HG02610 (cell line): ENCODE data around the gene HAUS3.

ENCODE experiments used
- ATAC-seq: cut with Tn5 transposase; IDR thresholded peaks from one replicate; pipeline ENCODE4 v1.9.1; 2021; ENCODE audit warnings: mild to moderate bottlenecking, moderate library complexity; ENCODE audit not compliant: unreplicated experiment

Gene HAUS3

DNA sequence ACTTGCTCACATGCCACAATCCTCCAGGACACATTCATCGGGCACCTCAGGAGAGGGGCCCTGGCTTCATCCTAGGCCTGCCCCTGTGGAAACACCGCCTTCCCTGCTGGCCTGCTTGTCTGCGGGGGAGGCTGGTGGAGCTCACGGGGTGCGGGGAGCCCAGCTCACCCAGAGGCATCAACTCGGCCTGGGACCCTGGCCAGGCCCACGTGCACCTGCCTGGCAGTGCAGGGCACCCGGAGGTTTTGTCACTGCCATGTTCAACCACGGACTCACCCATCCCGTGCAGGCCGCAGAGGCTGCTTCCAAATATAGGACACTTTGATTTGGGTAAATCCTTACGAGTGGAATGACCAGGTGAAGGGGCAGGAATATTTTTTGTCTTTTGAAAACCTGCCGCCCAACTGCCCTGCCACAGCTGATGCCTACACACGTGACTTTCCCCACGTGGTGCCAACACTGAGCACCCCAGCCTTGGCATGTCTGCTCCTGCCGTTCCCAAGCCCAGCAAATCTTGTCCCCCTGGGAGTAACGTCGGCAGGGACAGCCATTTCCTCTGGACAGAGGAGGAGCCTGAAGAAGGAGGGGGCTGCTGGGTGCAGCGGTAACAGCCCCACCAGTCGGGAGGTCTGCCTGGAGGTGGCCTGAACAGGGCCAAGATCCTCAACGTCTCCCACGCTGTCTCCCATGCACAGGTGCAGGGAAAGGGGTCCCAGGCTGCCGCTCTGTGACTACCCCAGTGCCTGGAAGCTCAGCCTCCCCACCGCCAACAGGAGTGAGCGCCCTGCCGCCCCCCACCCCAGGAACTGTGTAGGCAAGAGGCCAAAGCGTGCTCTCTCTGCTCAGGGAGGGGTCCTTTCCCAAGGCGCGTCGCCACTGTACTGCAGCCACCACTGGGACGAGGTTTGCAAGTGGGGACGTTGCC, 11.5 kb upstream of the HAUS3 start:
- ATAC-seq: no peak

DNA sequence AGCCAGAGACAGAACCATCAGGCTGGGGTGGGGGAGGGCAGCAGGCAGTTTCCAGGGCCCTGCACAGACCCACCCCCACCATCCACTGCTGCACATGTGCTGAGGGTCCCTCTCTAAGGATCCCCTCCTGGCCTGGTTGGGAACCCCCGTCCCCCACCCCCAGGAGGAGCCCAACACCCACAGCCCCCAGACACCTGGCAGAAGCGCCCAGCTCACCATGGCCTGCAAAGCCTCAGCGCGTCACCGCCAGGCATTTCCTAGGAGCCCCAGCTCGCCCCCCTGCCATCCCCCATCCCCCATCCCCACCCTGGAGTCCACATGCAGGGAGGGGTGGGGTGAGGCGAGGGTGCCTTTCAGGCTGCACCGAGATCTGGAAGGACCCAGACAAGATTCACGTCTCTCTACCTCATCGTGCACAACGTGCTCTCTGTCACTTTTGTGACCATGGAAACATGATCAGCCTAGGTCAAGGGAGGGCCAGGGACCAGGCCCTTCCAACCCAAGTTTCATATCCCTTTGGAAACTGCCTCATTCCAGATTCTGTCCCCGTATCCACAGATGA, 10.7 kb upstream of the HAUS3 start:
- ATAC-seq: no peak

DNA sequence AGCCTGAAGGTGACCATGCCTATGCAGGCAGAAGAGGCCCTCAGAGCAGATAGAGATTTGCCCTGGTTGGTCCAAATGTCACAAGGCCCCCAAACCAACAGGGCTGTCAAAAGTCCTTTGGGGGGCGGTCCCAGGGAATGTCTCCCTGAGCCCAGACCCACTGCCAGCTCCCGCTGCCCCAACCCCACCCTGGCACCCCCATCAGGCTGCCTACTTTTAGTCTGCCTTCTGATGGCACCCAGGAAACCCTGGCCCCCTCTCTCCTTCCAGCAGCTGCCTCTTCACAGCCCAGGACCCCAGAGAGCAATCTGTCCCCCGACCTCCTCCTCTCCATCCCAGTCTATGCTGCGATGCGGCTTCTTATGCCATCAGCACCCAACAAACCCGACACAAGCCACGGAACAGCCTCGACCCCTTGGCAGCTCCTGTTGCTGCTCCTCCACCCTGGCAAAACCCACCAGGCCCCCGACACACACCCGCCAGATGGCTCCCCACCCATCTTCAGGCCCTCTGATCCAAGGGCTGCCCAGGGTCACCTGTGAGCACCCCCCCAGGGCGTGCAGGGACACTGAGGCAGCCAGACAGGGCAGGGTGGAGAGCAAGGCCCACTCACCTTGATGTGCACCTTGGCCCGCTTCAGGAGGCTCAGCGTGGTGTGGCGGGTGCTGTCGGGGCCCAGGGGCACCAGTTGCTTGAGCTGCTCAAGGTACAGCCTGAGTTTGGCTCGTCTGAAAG, 10.0 kb upstream of the HAUS3 start:
- no peak for ATAC-seq

DNA sequence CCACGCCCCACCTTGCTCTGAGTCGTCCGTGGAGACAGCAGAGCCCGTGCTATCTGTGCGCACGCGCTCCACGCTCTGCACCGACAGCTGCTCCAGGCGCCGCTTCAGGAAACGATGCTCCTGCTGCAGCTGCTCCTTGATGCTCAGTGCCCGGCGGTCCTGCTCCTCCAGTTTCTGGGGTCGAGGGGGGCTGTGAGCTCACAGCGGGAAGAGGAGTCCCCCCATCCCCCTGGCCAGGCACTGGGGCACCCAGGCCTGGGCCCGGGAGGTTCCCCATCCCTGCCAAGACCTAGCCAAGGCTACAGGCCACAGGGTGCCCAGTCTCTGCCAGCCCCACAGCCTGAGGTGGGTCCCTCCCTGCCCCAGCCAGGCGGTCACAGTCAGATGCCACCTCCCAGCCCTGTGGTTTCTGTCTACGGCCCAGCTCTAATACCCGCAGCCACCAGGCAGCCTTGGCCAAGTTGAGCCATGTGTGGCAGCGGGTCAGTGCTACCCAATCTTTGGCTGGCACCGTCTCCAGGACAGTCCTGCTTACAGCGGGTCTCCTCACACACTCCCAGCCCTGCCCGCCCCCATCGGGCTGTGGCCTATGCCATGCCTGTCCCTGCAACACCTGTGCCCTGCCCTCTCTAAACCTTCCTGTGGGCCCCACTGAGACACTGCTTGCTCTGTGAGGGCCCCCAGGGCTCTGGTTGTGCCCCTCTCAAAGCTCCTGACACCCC, 9.3 kb upstream of the HAUS3 start:
- no peak for ATAC-seq

DNA sequence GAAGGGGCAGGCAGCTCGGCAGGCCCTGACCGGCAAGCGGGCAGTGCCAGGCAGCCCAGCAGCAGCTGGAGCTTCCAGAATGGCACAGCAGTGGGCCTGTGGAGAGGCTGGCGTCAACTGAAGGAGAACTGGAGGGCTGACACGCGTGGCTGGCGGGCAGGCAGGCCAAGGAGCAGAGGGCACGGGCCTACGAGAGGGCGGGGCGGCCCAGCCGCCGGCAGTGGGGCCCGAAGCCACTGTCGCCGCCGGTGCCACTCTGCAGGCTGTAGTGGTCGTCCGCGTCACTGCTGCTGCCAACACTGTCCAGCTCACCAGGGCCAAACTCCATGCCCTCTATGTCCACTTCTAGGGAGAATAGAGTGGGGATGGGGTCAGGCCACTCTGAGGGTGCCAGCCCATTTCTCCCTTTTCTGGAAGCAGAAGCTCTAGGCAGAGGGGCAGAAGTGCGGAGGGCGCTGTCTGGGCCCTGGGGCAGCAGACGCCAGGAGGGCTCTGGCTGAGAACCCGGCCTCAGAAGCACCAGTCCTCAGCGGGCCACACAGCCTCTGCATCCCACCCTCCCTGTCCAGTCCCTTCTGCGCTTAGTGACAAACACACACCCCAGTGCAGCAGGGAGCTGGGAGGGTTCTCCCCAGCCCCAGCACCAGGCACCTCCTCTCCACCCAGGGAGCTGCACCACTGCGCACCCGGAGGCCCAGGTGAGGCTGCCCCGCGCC, 8.6 kb upstream of the HAUS3 start:
- ATAC-seq: no peak

DNA sequence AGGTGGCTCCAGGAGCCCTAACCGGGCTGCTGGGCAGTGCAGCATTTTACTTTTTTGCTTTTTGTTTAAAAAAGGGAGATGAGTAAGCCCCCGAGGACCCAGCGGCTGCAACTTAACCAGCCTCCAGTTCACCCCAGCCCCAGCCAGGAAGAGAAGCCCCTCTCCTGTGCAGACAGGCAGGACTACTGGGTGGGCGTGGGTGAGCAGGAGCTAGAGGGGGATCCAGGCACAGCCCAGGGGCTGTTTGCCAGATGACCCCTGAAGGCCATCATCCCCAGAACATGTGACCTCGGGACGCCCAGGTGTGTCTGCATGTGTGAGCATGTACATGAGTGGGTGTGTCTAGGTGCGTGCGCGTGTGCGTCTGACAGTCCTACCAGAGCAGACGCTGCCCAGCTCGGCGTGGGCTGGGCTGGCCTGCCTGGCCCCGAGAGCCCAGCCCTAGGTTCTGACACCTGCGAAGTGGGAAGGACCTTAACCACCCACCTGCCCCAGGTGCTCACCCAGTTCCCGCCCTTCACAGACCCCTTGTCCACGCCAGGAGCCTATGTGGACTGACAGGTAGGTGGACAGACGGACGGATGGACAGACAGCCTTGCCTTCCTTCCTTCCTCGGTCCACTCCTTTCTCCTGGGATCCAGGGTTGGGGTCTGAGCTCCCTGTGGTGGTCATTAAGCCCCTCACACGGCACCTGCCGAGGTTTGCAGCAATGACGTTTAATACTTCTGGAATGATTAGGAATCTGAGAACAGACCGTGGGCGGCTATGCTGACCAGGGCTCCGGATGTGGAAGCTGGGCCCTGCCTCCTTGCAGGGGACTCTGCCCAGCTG, 7.8 kb upstream of the HAUS3 start:
- no peak for ATAC-seq

DNA sequence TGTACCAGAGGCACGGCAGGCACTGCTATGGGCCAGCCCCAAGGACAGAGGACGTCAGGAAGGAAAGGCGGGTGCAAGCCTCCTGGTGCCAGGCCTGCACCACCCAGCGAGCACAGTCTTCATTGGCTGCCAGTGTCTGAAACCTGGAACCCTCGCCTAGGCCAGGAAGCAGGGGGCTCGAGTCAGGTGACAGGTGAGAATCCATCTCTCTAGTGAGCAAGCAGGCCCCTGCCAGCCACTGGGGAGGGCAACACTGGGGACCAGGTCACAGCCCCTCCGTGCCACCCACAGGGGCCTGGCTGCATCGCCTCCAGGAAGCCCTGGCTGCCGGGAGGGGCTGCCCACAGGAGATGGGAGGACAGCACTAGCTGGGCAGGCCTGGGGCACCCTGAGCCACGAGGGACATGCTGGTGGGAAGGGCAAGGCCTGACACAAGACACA, 6.9 kb upstream of the HAUS3 start:
- ATAC-seq: no peak

DNA sequence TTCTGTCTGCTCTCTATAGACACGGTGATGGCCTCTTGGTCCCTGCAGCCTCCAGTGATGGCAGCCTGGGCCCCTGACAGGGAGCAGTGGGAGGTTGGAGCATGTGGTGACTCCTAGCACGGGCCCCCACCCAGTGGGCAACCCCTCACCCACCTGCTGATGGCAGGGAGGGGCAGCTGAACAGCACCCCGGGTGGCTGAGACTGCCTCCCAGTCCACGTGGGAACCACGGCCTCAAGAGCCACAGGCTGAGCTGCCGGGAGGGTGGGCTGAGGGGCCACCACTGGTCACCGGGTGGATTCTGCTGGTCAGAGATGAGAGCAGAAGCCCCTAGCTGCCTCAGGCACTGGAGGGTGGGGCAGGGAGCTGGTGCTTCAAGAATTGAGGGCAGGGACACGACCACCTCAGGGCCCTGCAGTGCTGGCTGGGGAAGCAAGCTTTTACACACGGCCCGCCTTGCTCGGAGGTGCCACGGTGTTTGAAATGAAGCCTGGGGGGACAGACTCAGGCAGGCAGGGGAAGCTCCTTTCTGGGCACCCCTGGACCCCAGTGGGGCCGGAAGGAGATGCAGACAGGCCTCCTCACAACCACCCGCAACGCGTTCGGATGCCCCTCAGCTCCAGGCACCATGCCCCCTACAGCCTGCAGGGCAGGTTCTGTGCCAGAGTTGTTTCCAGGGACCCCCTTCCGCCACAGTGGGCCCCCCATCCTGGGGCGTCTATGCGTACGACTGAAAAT, 6.3 kb upstream of the HAUS3 start:
- no peak for ATAC-seq

DNA sequence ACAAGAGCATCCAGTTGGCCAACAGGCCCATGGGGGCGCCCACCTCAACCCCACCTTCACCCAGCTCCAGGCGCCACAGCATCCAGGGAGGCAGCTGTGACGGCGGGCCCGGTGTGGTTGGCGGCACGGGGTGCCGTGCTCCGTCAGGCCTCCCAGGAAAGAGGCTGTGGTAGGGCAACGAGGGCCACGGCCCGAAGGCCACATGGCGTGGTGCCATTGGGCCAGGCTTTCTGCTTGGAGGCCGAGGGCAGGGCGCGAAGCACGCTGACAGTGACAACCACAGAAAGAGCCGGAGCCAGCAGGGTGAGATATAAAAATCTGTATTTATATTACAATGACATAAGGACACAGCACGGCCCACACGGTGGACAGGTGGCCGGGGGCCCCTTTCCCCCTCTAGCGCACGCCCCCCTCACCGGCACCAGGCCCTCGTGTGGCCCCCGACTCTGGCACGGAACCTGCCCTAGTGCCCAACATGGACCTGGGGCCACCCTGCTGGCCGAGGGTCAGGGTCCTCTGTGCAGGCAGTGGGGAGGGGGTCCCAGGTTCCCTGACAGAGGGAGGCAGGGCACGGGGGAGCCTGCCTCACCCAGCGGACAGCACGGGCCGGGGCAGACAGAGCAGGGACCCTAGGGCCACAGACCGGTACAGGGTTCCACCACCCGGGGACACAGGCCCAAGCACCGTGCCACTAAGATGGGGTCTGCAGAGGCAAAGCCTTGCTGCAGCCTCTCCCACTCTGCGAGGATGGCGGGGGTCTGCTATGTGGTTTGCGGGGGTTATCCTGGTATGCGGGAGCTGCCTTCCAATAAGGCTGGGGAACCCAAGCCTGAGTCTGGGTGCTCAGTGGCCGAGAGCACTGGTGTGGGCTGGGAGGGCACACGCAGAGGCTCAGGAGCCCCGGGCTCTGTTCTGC, 5.5 kb upstream of the HAUS3 start:
- no peak for ATAC-seq

DNA sequence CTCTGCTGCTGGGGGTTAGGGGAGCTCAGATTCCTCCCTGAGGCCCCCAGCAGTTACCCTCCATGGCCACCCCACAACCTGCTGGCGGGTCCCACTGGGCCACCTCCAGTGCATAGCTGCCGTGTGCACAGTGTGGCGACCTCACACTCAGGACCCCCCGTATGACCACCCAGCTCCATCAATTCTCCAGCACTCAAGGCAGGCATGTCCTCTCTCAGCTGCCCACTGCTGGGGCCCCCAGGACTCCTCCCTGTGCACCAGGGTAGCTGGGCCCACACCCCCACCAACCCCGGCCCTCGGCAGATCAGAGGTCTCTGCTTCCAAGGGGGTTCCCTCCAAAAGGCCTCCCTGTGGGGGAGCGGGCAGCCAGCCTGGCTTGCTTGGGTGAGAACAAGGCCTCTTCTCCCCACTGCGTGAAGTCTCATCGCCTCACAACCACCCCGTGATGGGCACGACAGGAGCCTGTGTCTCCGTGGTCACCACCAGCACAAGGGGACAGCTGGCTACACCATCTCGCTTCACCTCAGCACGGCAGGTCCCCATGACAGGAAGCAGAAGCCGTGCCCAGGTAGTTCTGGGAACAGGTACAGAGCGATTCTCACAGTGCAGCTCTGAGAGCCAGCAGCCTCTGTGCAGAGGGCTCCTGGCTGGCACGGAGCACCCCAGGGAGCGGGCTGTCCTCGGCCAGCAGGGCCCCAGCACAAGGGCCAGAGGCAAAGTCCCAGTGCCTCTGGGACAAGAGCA, 4.6 kb upstream of the HAUS3 start:
- no peak for ATAC-seq

DNA sequence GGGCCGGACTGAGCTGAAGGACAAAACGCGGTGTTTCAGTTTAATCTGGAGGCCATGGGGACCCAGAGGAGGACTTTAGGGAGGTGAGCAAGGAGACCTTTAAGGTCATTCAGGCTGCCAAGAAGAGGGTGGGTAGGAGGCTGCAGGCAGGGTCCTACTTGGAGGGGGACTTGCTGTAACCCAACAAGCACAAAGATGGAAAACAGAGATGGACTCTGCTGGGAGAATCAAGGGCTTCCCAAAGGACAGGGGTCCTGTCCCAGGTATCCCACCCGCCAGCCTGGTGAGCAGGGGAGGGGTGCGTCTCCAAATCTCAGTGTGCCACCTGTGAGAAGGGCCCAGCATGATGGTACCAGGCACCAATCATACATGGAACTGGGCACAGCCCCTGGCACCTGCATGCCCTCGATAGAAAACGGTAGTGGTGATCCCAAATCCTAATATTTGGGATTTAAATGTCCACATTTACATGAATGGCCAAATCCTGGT, 3.9 kb upstream of the HAUS3 start:
- no peak for ATAC-seq

DNA sequence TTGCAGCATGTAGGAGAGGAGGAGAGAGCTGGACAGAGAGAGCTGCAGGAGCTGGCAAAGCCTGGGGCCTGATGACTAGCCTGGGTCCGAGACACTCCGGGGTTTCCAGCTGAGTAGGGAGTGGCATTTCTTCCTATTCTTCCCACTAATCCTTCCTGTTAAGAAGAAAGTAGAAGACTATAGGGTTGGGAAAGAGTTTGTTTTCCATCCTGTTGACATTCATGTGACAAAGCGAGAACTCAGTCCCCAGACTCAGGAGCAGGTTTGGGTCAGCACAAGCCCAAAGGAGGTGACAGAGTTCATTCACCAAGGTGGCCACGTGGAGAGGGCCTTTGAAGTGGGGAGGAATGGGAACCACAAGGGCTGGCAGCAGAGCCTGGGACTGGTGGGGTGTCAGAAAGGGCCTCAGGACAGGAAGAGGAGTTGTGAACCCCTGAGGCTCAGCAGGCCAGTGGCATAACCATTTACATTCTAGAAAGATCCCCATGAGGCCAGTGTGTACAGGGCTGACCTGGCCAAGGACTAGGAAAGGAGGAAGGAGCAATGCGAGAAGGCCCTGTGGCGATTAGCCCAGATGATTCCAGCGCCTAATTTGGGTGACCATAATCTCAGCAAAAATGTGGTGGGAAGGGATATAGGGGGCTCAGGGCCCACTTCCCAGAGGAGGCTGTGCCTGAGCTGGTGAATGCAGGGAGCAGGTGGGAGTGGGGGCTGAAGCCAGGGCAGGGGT, 3.3 kb upstream of the HAUS3 start:
- no peak for ATAC-seq

DNA sequence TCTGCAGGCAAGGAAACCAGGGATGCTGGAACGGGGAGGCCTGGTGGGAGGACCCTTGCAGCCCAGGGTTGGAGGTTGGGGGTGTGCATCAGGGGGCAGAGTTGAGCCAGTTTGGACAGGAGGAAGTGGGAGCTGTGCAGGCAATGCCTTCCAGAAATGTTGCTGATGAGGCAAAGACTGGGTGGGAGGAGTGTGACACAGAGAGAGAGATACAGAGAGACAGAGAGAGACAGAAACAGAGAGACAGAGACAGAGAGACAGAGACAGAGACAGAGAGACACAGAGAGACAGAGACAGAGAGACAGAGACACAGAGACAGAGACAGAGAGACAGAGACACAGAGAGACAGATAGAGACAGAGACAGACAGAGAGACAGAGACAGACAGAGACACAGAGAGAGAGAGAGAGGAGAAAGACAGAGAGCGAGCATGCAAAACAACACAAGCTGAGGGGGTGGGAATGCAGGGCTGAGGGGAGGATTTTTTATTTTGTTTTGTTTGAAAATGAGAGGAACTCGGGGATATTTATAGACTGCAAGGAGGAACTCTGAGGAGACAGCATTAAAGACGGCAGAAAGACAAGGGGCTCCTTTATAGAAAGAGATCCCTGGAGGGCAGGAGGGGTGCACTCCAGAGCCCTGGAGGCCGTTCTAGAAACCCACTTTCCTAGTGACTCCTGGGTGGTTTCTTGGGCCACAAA, 1.9 kb upstream of the HAUS3 start:
- no peak for ATAC-seq

DNA sequence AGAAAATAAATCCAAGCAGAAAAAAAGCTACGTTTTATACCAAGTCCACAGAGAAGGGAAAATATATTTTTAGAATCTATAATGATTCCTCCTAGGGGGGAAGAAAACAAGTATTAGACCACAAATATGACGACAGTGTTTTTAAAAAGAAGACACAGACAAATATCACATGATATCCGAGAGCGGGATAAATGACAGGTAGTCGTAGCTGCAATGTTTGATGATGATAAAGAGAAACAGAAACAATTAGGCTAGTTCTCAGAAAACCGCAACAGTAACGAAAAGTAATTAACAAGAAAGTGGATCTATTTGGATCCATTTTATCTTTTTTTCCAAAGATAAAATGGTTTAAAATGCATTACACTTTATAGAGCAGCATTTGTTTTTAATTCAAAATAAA, 918 bp downstream of the HAUS3 start:
- ATAC-seq: no peak

DNA sequence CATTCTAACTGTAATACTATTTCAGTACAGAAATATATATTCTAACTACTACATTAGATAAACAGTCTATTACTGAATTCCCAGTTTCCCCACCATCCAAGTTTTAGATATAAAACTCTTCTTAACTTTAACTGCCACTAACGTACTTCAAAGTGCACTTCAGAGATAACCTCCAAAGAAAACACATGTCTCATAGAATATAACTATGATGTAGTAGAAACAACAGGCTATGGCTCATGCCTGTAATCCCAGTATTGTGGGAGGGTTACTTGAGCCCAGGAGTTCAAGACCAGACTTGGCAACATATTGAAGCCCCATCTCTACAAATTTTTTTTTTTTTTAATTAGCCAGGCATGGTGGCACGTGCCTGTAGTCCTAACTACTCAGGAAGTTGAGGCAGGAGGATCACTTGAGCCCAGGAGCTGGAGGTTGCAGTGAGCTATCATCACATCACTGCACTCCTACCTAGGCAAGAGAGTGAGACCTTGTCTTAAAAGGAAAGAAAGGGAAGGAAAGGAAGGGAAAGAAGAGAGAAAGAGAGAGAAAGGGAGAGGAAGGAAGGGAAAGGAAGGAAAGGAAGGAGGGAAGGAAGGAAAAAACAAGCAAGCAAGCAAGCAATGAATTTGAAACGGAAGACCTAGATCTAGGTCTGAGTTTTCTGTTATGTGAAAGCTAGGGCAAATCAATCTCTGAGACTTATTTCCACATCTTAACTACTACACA, 4.8 kb downstream of the HAUS3 start:
- no peak for ATAC-seq
